COR-L47 (cell line): Measurements from ENCODE around the gene MSH6.

ENCODE experiments used
- DNase-seq: peaks from one replicate; lab custom pipeline; 2025; lab: John Stamatoyannopoulos, UW

MSH6 gene

GRCh38 chr2:47779426-47779790 lies 3.5 kb upstream of the MSH6 start:
- DNase-seq = no peak

- DNase-seq = no peak
Observed at GRCh38 chr2:47782381-47782670, 619 bp upstream of the MSH6 start.

- DNase-seq = peak; percentile 86
Observed at GRCh38 chr2:47783486-47784351, 774 bp downstream of the MSH6 start.

- DNase-seq = no peak
Observed at GRCh38 chr2:47784352-47784851, 1.5 kb downstream of the MSH6 start.

GRCh38 chr2:47785986-47786385 lies 3.0 kb downstream of the MSH6 start:
- DNase-seq = no peak

GRCh38 chr2:47796090-47796697 lies 13.2 kb downstream of the MSH6 start:
- no peak for DNase-seq

GRCh38 chr2:47798631-47799030 lies 15.7 kb downstream of the MSH6 start:
- DNase-seq = no peak

GRCh38 chr2:47799031-47799609 lies 16.2 kb downstream of the MSH6 start:
- no peak for DNase-seq

- DNase-seq = no peak
Observed at GRCh38 chr2:47801118-47801517, 18.2 kb downstream of the MSH6 start.

- no peak for DNase-seq
Observed at GRCh38 chr2:47803363-47803762, 20.4 kb downstream of the MSH6 start.

GRCh38 chr2:47803770-47804169 lies 20.8 kb downstream of the MSH6 start:
- no peak for DNase-seq

GRCh38 chr2:47805850-47806249 lies 22.9 kb downstream of the MSH6 start:
- DNase-seq = no peak

GRCh38 chr2:47808614-47809013 lies 25.7 kb downstream of the MSH6 start:
- no peak for DNase-seq

- no peak for DNase-seq
Observed at GRCh38 chr2:47809903-47810302, 27.0 kb downstream of the MSH6 start.

- DNase-seq = no peak
Observed at GRCh38 chr2:47810850-47811249, 27.9 kb downstream of the MSH6 start.

GRCh38 chr2:47811668-47812067 lies 28.7 kb downstream of the MSH6 start:
- DNase-seq = no peak

GRCh38 chr2:47815764-47816163 lies 32.8 kb downstream of the MSH6 start:
- DNase-seq = no peak

- DNase-seq = no peak
Observed at GRCh38 chr2:47818777-47819176, 35.8 kb downstream of the MSH6 start.

GRCh38 chr2:47819834-47820233 lies 36.9 kb downstream of the MSH6 start:
- DNase-seq = no peak

- no peak for DNase-seq
Observed at GRCh38 chr2:47822518-47822917, 39.6 kb downstream of the MSH6 start.

- DNase-seq = no peak
Observed at GRCh38 chr2:47833516-47833968, 50.6 kb downstream of the MSH6 start.

GRCh38 chr2:47838249-47838648 lies 55.3 kb downstream of the MSH6 start:
- DNase-seq = no peak

- DNase-seq = no peak
Observed at GRCh38 chr2:47838686-47839085, 55.7 kb downstream of the MSH6 start.
